Epidermal melanocyte (primary cell): ENCODE results near the gene SLC9A3.

Experiments
- DNase-seq: peaks from one replicate; pipeline ENCODE4 v3.0.0; 2011; ENCODE audit warnings: low spot score; ENCODE audit not compliant: insufficient read length

The SLC9A3 gene

DNA sequence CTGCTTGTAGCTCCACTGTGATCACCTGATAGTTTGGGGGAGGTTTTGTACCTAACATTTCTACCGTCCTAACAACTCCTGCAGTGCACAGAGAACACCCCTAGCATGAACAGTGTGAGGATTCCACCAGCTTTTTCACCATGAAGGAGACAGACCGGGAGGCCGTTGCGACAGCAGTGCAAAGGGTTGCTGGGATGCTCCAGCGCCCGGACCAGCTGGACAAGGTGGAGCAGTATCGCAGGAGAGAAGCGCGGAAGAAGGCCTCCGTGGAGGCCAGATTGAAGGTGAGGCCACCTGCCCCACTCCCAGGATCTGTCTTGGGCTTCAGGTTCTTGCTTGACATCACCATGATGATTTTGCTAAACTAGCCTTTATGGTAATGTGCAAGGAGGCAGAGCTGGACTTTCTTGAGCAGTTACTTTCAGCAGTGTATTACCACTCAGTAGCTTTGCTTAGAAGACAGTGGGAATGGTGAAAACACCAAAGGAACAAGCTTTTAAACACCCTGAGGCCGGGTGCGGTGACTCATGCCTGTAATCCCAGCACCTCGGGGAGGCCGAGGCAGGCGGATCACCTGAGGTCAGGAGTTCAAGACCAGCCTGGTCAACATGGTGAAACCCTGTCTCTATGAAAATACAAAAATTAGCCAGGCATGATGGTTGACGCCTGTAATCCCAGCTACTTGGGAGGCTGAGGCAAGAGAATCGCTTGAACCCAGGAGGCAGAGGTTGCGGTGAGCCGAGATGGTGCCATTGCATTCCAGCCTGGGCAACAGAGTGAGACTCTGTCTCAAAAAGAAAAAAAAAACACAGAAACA, 78.0 kb downstream of the SLC9A3 start:
- DNase-seq = no peak

- DNase-seq = no peak
These were observed 78.7 kb downstream of the SLC9A3 start for GRCh38 chr5:445591-445990.

- DNase-seq = no peak
These were observed 80.0 kb downstream of the SLC9A3 start for GRCh38 chr5:444226-444625.

DNA sequence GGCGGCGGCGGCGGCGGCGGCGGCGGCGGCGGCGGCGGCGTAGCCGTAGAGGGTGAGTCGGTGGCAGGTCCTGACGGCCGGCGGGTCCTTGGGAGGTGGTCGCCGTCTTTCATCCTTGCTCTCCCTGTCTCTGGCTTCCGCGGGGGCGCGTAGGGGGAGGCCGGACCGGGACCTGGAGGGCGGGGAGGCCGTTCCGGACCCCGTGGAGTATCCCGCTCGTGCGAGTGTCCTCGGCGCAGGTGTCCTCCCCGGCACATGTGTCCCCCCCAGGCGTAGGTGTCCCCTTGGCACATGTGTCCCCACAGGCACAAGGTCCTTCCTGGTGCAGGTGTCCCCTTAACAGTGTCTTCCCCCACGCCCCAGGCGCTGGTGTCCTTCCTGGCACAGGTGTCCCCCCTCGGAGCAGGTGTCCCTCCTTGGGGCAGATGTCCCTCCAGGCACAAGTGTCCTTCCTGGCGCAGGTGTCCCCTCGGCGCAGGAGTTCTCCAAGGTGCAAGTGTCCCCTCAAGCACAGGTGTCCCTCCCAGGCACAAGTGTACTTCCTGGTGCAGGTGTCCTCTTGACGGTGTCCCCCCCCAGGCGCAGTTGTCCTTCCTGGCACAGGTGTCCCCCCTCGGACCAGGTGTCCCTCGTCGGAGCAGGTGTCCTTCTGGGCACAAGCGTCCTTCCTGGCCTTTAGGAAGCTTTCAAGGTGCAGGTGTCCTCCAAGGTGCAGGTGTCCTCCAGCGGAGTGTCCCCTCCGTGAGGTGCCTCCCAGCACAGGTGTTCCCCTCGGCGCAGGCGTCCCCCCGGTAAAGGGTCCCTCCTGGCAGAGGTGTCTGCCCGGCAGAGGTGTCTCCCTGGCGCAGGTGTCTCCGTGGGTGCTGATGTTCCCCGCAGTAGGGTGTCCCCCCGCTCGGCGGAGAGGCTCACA, 80.8 kb downstream of the SLC9A3 start:
- DNase-seq = no peak

- peak; percentile 97 for DNase-seq
These were observed 81.7 kb downstream of the SLC9A3 start, which contains the start of gene EXOC3 for GRCh38 chr5:442335-443238. Gene EXOC3 (plus strand): TSS chr5:443176. CDS start chr5:446206, 3,030 bp downstream.

GRCh38 chr5:441996-442334, 82.3 kb downstream of the SLC9A3 start:
- no peak for DNase-seq

GRCh38 chr5:440401-441201, 83.6 kb downstream of the SLC9A3 start:
- no peak for DNase-seq

GRCh38 chr5:439636-440035, 84.6 kb downstream of the SLC9A3 start:
- no peak for DNase-seq

DNA sequence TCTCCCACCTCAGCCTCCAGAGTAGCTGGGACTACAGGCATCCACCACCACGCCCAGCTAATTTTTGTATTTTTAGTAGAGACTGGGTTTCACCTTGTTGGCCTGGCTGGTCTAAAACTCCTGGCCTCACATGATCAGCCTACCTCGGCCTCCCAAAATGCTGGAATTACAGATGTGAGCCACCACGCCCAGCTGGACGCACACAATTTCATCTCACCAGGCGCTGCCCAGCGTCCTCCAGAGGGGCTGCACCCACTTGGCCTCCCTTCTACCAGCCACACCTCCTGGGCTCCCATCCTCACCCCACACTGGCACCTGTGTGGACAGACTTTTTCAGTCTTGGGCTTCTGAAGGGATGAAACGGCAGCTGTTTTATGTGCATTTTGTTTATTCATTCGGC, 85.1 kb downstream of the SLC9A3 start:
- no peak for DNase-seq

- DNase-seq = no peak
These were observed 85.7 kb downstream of the SLC9A3 start for GRCh38 chr5:438481-438981.

GRCh38 chr5:437281-437771, 86.9 kb downstream of the SLC9A3 start:
- no peak for DNase-seq

- DNase-seq = no peak
These were observed 87.6 kb downstream of the SLC9A3 start for GRCh38 chr5:436641-436975.

GRCh38 chr5:435961-436640, 88.1 kb downstream of the SLC9A3 start:
- DNase-seq = no peak

DNA sequence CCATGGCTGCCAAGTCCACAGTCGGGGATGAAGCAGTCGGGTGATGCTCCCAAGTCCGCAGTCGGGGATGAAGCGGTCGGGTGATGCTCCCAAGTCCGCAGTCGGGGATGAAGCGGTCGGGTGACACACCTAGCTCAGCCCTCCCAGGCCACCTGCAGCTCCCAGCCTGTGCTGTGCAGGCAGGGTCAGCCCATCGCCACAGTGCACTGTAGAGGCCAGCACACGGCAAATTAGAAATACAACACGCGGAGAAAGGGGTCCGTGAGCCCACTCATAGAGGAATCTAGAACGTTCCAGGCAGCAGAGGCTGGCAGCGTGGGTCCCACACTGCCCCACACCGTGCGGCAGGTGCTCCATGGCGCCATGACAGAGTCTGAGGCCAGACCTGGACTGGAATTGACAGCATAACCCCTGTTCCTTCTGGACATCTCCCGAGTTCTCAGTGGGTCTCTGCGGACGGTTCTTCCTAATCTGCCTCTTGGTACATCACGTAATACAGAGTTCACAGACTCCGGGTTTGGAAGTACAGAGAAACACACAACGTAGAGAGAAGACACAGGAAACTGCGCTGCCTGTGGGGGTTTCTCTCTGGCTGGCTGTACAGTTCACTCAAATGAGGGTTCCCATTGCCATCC, 89.0 kb downstream of the SLC9A3 start:
- DNase-seq = no peak

DNA sequence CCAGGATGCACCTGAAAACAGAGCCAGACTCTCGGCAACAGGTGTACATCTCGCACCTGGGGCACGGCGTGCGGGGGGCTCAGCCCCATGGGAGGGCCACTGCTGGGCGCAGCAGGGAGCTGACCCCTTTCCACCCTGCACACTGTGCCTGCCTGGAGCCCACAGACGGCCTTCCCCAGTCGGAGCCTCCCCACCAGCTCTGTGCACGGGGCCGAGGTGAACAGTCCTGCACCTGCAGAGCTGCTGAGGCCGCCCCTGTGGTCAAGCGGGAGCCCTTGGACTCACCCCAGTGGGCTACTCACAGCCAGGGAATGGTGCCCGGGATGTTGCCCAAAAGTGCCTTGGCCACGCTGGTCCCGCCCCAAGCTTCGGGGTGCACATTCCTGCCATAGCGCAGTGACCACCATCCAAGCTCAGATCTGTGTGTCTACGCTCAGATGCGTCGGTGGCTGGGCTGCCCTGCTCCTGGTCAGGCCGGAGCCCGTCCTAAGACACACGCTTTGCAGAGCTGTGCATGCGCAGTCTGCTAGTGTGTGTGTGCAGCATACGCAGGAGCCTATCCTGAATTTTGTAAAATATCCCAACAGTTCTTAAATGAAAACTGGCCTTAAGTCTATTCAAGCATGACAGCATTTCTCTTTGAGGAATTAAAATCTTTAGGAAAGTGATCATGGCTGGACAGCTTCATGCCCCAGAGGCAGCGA, 89.7 kb downstream of the SLC9A3 start:
- DNase-seq = no peak

DNA sequence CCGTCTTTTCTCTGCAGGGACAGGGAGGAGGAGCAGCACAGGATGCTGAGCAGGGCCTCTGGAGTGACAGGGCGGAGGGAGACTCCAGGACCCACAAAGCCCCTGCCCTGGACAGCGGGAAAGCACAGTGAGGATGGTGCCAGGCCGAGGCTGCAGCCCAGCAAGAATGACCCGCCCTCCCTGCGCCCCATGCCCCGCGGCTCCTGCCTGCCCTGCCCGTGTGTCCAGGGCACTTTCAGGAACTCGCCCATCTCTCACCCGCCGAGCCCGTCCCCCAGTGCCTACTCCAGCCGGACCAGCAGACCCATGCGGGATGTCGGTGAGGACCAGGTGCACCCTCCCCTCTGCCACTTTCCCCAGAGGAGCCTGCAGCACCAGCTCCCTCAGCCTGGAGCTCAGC, 90.4 kb downstream of the SLC9A3 start:
- no peak for DNase-seq

- DNase-seq = no peak
These were observed 91.1 kb downstream of the SLC9A3 start for GRCh38 chr5:432928-433791.
